Measurements from ENCODE around the gene PRX. TPM values are rescaled to one million over a fixed set of nuclear protein-coding genes. Genes with fewer than 3 reads are reported as not detected.

Gene PRX
- total and polyA plus RNA-seq, 2 experiments from 2014 or later = 4.2 TPM

- TF ChIP-seq ZNF462 (CRISPR knock-in tag; IDR thresholded peaks at IDR 0.05) (no peak), EZH2phosphoT487 (IDR thresholded peaks at IDR 0.05; ENCODE audit: unreplicated experiment) (no peak), CTCF (conservative IDR thresholded peaks at IDR 0.05; ENCODE audit: low read depth in 2 of 2) (no peak), EZH2 (IDR thresholded peaks at IDR 0.05; ENCODE audit: low read depth, unreplicated experiment) (no peak), NANOG (IDR thresholded peaks at IDR 0.05; ENCODE audit: borderline replicate concordance) (no peak), ETS1 (IDR thresholded peaks at IDR 0.05) (no peak), JUNB (IDR thresholded peaks at IDR 0.05; ENCODE audit: unreplicated experiment) (no peak), ZNF331 (CRISPR knock-in tag; IDR thresholded peaks at IDR 0.05; ENCODE audit: low read depth) (no peak), POLR2AphosphoS5 (IDR thresholded peaks at IDR 0.05; ENCODE audit: low read depth) (no peak)
Measured at GRCh38 chr19:40358773-40359172, 54.4 kb downstream of the PRX start (continued).
